GM23248 (cell line): ENCODE measurements around the gene CFAP100. TPM values are rescaled to one million over a fixed set of nuclear protein-coding genes. Genes with fewer than 3 reads are reported as not detected.

Source experiments
- DNase-seq: peaks from one replicate; pipeline ENCODE4 v3.0.0-alpha.2; 2015
- H2AFZ ChIP-seq: fragments of 200-600 bp; sonication (generic); 2 replicates; pipeline ENCODE4 v1.6.1; 2016; ENCODE audit warnings: antibody characterized with exemption
- H3F3A ChIP-seq: fragments of 200-600 bp; sonication (generic); 2 replicates; pipeline ENCODE4 v1.6.1; 2016; ENCODE audit warnings: mild to moderate bottlenecking, antibody characterized with exemption, mixed run types; ENCODE audit not compliant: insufficient read depth
- H3K27ac ChIP-seq: fragments of 200-600 bp; sonication (generic); 2 replicates; pipeline ENCODE4 v1.5.1; 2016; ENCODE audit warnings: mild to moderate bottlenecking
- H3K27me3 ChIP-seq: fragments of 200-600 bp; sonication (generic); replicated peaks from 2 replicates; pipeline ENCODE4 v1.6.1; 2016; ENCODE audit warnings: mild to moderate bottlenecking; ENCODE audit not compliant: insufficient read depth
- H3K36me3 ChIP-seq: fragments of 200-600 bp; sonication (generic); 2 replicates; pipeline ENCODE4 v1.6.1; 2016; ENCODE audit warnings: low read depth, mild to moderate bottlenecking
- H3K4me1 ChIP-seq: fragments of 200-600 bp; sonication (generic); 2 replicates; pipeline ENCODE4 v1.6.1; 2016; ENCODE audit warnings: mild to moderate bottlenecking; ENCODE audit not compliant: insufficient read depth
- H3K4me2 ChIP-seq: fragments of 200-600 bp; sonication (generic); one replicate; pipeline ENCODE4 v1.6.1; 2016; ENCODE audit warnings: mild to moderate bottlenecking; ENCODE audit not compliant: unreplicated experiment
- H3K4me3 ChIP-seq: fragments of 200-600 bp; sonication (generic); 2 replicates; pipeline ENCODE4 v1.5.1; 2016; ENCODE audit warnings: mild to moderate bottlenecking
- H3K79me2 ChIP-seq: fragments of 200-600 bp; sonication (generic); 2 replicates; pipeline ENCODE4 v1.6.1; 2016; ENCODE audit warnings: mild to moderate bottlenecking; ENCODE audit not compliant: insufficient read depth
- H3K9ac ChIP-seq: fragments of 200-600 bp; sonication (generic); 2 replicates; pipeline ENCODE4 v1.6.1; 2016; ENCODE audit warnings: mild to moderate bottlenecking
- H3K9me2 ChIP-seq: fragments of 200-600 bp; sonication (generic); 2 replicates; pipeline ENCODE4 v1.6.1; 2016; ENCODE audit warnings: mixed run types, mild to moderate bottlenecking, moderate library complexity; ENCODE audit not compliant: insufficient read depth
- H3K9me3 ChIP-seq: fragments of 200-600 bp; sonication (generic); one replicate; pipeline ENCODE4 v1.6.1; 2017; ENCODE audit warnings: low read depth
- H4K20me1 ChIP-seq: fragments of 200-600 bp; sonication (generic); 2 replicates; pipeline ENCODE4 v1.6.0; 2016; ENCODE audit not compliant: insufficient read depth
- EZH2 ChIP-seq: fragments of 200-600 bp; sonication (generic); IDR thresholded peaks from 2 replicates; pipeline ENCODE4 v1.6.1; 2018; ENCODE audit warnings: antibody characterized with exemption, mild to moderate bottlenecking; ENCODE audit not compliant: insufficient read depth, poor library complexity, severe bottlenecking
- EZH2phosphoT487 ChIP-seq: fragments of 200-600 bp; sonication (generic); IDR thresholded peaks from 2 replicates; pipeline ENCODE4 v1.6.1; 2018; ENCODE audit warnings: antibody characterized with exemption, moderate library complexity, mild to moderate bottlenecking, low read depth; ENCODE audit not compliant: insufficient read depth
- WGBS, 2 experiments: methylation state at CpG; one replicate each; pipeline ENCODE4 v1.1.6; 2015 to 2017; ENCODE audit warnings: low lambda C conversion rate in 2 of 2, low coverage in 1 of 2; ENCODE audit errors: missing lambda C conversion rate in 2 of 2; 5-methylcytosine and 5-hydroxymethylcytosine counted together
- in situ Hi-C: fragments of 300-500 bp; cut with MboI; formaldehyde crosslinking; loops from 2 replicates; pipeline ENCODE4 v1.15.0; 2020
- polyA plus RNA-seq: library from polyadenylated mRNA; unstranded; fragments of >200 nt; fragmentation: Nextera tagmentation; extraction: Ambion mirVana; gene quantifications from 2 replicates; pipeline ENCODE4 v1.2.1, GENCODE V29; 2016
- total RNA-seq: library from RNA; depleted of rRNA; stranded (reverse); fragments of >200 nt; shearing (Covaris generic); gene quantifications from 2 replicates; pipeline ENCODE4 v1.2.3, GENCODE V29; 2014

CFAP100 gene
- total and polyA plus RNA-seq, 2 experiments from 2014 or later = not detected

- H3K79me2 ChIP-seq = no peaks in the 10 kb centered on the region
- peaks cover 37% of the 10 kb centered on the region for H3K27me3 ChIP-seq
- 30 to 34% methylated on average over 3 of the region's 3 CpGs for WGBS, 2 experiments
- H3K9me2 ChIP-seq = no peaks in the 10 kb centered on the region
- no peak overlapping the region for H3K27ac ChIP-seq
- H3K4me1 ChIP-seq = 0 out of 2 replicates have a peak, but pooled peaks cover 7% of the 10 kb centered on the region
- TF ChIP-seq EZH2 (no peak), EZH2phosphoT487 (no peak)
- in situ Hi-C loops = no loop called here
- no peak overlapping the region for H3K4me3 ChIP-seq
- H4K20me1 ChIP-seq = no peaks in the 10 kb centered on the region
- H3K9me3 ChIP-seq = no peaks in the 10 kb centered on the region
- H3F3A ChIP-seq = no peaks in the 10 kb centered on the region
- H3K36me3 ChIP-seq = no peaks in the 10 kb centered on the region
- no peak overlapping the region for H3K4me2 ChIP-seq
- DNase-seq = no peak
- no peak overlapping the region for H3K9ac ChIP-seq
- no peak overlapping the region for H2AFZ ChIP-seq
Measured at GRCh38 chr3:126360046-126360713, 34.5 kb upstream of the CFAP100 start.

- Histone ChIP-seq H3K36me3 (no peaks in the 10 kb centered on the region), H3K79me2 (no peaks in the 10 kb centered on the region)
Measured at GRCh38 chr3:126360714-126361060, 34.0 kb upstream of the CFAP100 start.

DNA sequence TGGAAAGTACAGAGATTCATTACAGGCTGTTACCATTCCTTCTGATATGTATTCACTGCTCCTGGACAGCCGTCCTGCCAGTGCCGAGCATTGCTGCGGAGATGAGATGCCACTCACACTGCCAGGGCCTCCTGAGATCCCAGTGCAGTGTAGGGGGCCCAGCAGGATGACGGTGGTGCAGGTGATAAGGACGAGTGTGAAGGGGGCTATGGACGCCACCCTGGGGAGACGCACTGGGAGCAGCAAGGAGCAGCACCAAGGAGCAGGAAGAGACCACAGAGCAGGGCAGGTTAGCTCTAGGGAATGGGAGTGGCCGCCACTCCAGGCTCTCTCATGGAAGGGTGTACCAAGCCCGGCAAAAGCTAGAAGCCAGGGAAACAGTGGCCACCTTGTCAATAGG, 33.5 kb upstream of the CFAP100 start:
- Histone ChIP-seq H3K79me2 (no peaks in the 10 kb centered on the region), H3K9ac (no peak overlapping the region), H4K20me1 (no peaks in the 10 kb centered on the region), H3K9me3 (no peaks in the 10 kb centered on the region), H3K4me3 (no peak overlapping the region), H3K9me2 (no peaks in the 10 kb centered on the region), H3F3A (no peaks in the 10 kb centered on the region), H3K27ac (no peak overlapping the region), H2AFZ (no peak overlapping the region), H3K27me3 (peaks cover 37% of the 10 kb centered on the region), H3K36me3 (no peaks in the 10 kb centered on the region), H3K4me1 (0 out of 2 replicates have a peak, but pooled peaks cover 4% of the 10 kb centered on the region), H3K4me2 (no peak overlapping the region)
- DNase-seq = no peak
- WGBS, 2 experiments = 59 to 67% methylated on average over 9 of the region's 9 CpGs
- TF ChIP-seq EZH2 (no peak), EZH2phosphoT487 (no peak)
- in situ Hi-C loops = no loop called here

More at GRCh38 chr3:126360714-126361060, 34.0 kb upstream of the CFAP100 start:
- 0 out of 2 replicates have a peak, but pooled peaks cover 7% of the 10 kb centered on the region for H3K4me1 ChIP-seq
- no peaks in the 10 kb centered on the region for H4K20me1 ChIP-seq
- no peak for DNase-seq
- H3K9me3 ChIP-seq = no peaks in the 10 kb centered on the region
- H3K9me2 ChIP-seq = no peaks in the 10 kb centered on the region
- H3K9ac ChIP-seq = no peak overlapping the region
- H3F3A ChIP-seq = no peaks in the 10 kb centered on the region
- H3K27ac ChIP-seq = no peak overlapping the region
- in situ Hi-C loops = no loop called here
- 37 to 38% methylated on average over 3 of the region's 3 CpGs for WGBS, 2 experiments
- peaks cover 37% of the 10 kb centered on the region for H3K27me3 ChIP-seq
- no peak overlapping the region for H3K4me2 ChIP-seq
- TF ChIP-seq EZH2 (no peak), EZH2phosphoT487 (no peak)
- no peak overlapping the region for H2AFZ ChIP-seq
- no peak overlapping the region for H3K4me3 ChIP-seq

DNA sequence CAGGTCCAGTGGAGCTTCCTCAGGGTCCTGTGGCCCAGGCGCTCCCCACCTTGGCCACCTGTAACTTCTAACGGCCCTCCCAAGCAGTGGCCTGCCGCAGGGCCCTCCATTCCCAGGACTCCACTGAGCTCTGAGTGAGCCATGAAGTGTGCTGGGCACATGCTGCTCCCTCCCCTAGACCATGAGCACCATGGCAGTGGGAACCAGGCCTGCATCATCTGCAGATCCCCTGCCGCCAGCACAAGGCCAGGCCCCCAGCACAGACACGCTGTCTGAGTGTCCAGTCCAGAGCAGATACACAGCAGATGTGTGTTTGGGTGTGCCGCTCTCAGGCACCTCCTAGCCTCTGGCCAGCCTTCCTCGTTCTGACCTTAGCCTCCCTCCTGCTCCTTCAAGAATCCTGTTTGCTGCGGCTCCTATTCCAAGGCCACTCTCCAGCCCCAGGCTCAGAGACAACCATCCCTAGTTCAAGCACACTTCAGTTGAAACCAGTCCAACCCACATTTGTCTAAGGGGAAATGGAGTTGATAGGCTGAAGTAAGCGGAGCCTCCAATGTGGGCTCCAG, 30.5 kb upstream of the CFAP100 start:
- no peaks in the 10 kb centered on the region for H4K20me1 ChIP-seq
- in situ Hi-C loops = no loop called here

More for the DNA sequence above, 30.5 kb upstream of the CFAP100 start:
- WGBS, 2 experiments = 73 to 81% methylated on average over 9 of the region's 9 CpGs
- TF ChIP-seq EZH2phosphoT487 (no peak), EZH2 (no peak)
- no peaks in the 10 kb centered on the region for H3K9me3 ChIP-seq
- H3K36me3 ChIP-seq = no peaks in the 10 kb centered on the region
- H3K79me2 ChIP-seq = no peaks in the 10 kb centered on the region
- H2AFZ ChIP-seq = no peak overlapping the region
- H3K27me3 ChIP-seq = peaks cover 26% of the 10 kb centered on the region
- no peak overlapping the region for H3K4me2 ChIP-seq
- no peak overlapping the region for H3K4me3 ChIP-seq
- H3K27ac ChIP-seq = no peak overlapping the region
- H3K9ac ChIP-seq = no peak overlapping the region
- no peaks in the 10 kb centered on the region for H3K9me2 ChIP-seq
- H3F3A ChIP-seq = no peaks in the 10 kb centered on the region
- no peaks in the 10 kb centered on the region for H3K4me1 ChIP-seq
- no peak for DNase-seq
